Colonic mucosa (tissue), 4 donors: Measurements from ENCODE around the gene ADAMTS2. TPM values are rescaled to one million over a fixed set of nuclear protein-coding genes. Genes with fewer than 3 reads are reported as not detected.

Source experiments
- DNase-seq: peaks from one replicate; pipeline ENCODE4 v3.0.0-alpha.2; 2020
- H3K27ac ChIP-seq: fragments of 200-600 bp; one replicate; pipeline ENCODE4 v1.8.0; 2021
- H3K27me3 ChIP-seq: fragments of 200-600 bp; one replicate; pipeline ENCODE4 v1.8.0; 2021
- H3K36me3 ChIP-seq: fragments of 200-600 bp; one replicate; pipeline ENCODE4 v1.8.0; 2021
- H3K4me1 ChIP-seq: fragments of 200-600 bp; one replicate; pipeline ENCODE4 v1.8.0; 2021; ENCODE audit warnings: mild to moderate bottlenecking
- H3K4me3 ChIP-seq: fragments of 200-600 bp; one replicate; pipeline ENCODE4 v1.8.0; 2021
- H3K9ac ChIP-seq, 2 donors: one replicate each; pipeline ENCODE4 v1.7.0; 2013; ENCODE audit warnings: control low read depth in 2 of 2, low read depth in 2 of 2, low read length in 2 of 2
- H3K9me3 ChIP-seq: fragments of 200-600 bp; one replicate; pipeline ENCODE4 v1.8.0; 2021
- CTCF ChIP-seq: fragments of 200-600 bp; IDR thresholded peaks from one replicate; pipeline ENCODE4 v1.8.0; 2022; ENCODE audit warnings: antibody characterized with exemption, mild to moderate bottlenecking
- intact Hi-C: fragments of 100-400 bp; cut with DNase I; formaldehyde crosslinking; loops from one replicate; pipeline ENCODE4 v1.14.1; 2022
- total RNA-seq, 2 donors: library from RNA; stranded (reverse); fragmentation: NEBNext Ultra II Directional in 1 of 2; extraction: Animal tissue kit (Norgen Biotek cat#: 25700) in 1 of 2; gene quantifications; one replicate each; pipeline ENCODE4 v1.2.1, GENCODE V29; 2021
- donor health status: healthy.
- donor health status: DM: no; HTN: no; CAD: no.
- donor health status: DM: no; HTN: no; CAD: no.

ADAMTS2 gene
- total RNA-seq, 2 donors from 2014 or later = 2.9 to 4.0 TPM

GRCh38 chr5:179196405-179197079 lies 148.7 kb downstream of the ADAMTS2 start:
- intact Hi-C loops = no loop called here
- no peaks in the 10 kb centered on the region for H3K27me3 ChIP-seq
- H3K4me1 ChIP-seq = no peaks in the 10 kb centered on the region
- no peak overlapping the region for H3K27ac ChIP-seq
- H3K9me3 ChIP-seq = no peaks in the 10 kb centered on the region
- no peak for DNase-seq
- no peak overlapping the region for H3K4me3 ChIP-seq
- no peak for TF ChIP-seq CTCF
- no peaks in the 10 kb centered on the region for H3K36me3 ChIP-seq
- no peak overlapping the region for H3K9ac ChIP-seq

- Histone ChIP-seq H3K36me3 (no peaks in the 10 kb centered on the region), H3K27ac (no peak overlapping the region), H3K4me3 (no peak overlapping the region), H3K9me3 (no peaks in the 10 kb centered on the region), H3K9ac (no peak overlapping the region), H3K27me3 (no peaks in the 10 kb centered on the region), H3K4me1 (no peaks in the 10 kb centered on the region)
- DNase-seq = no peak
- TF ChIP-seq CTCF = no peak
- intact Hi-C loops = no loop called here
Measured at GRCh38 chr5:179195561-179196404, 149.5 kb downstream of the ADAMTS2 start.

GRCh38 chr5:179194941-179195381 lies 150.3 kb downstream of the ADAMTS2 start:
- Histone ChIP-seq H3K9me3 (no peaks in the 10 kb centered on the region), H3K4me3 (no peak overlapping the region), H3K4me1 (no peaks in the 10 kb centered on the region), H3K27me3 (no peaks in the 10 kb centered on the region), H3K36me3 (no peaks in the 10 kb centered on the region), H3K9ac (no peak overlapping the region), H3K27ac (no peak overlapping the region)
- DNase-seq = no peak
- TF ChIP-seq CTCF = no peak
- intact Hi-C loops = no loop called here

- H3K4me1 ChIP-seq = no peaks in the 10 kb centered on the region
- H3K27me3 ChIP-seq = no peaks in the 10 kb centered on the region
- no peak overlapping the region for H3K9ac ChIP-seq
- intact Hi-C loops = no loop called here
- no peak for DNase-seq
- no peak for TF ChIP-seq CTCF
- no peak overlapping the region for H3K4me3 ChIP-seq
- H3K27ac ChIP-seq = no peak overlapping the region
- no peaks in the 10 kb centered on the region for H3K9me3 ChIP-seq
- no peaks in the 10 kb centered on the region for H3K36me3 ChIP-seq
Measured at GRCh38 chr5:179194201-179194910, 150.9 kb downstream of the ADAMTS2 start.

GRCh38 chr5:179193746-179194145 lies 151.5 kb downstream of the ADAMTS2 start:
- H3K4me3 ChIP-seq = no peak overlapping the region
- intact Hi-C loops = no loop called here
- no peaks in the 10 kb centered on the region for H3K36me3 ChIP-seq
- no peaks in the 10 kb centered on the region for H3K4me1 ChIP-seq
- no peak overlapping the region for H3K9ac ChIP-seq
- DNase-seq = no peak
- no peak for TF ChIP-seq CTCF
- H3K27me3 ChIP-seq = no peaks in the 10 kb centered on the region
- no peaks in the 10 kb centered on the region for H3K9me3 ChIP-seq
- no peak overlapping the region for H3K27ac ChIP-seq
